GM19468 (cell line): Measurements from ENCODE around the gene KCNB1.

Experiments used
- ATAC-seq: cut with Tn5 transposase; IDR thresholded peaks from one replicate; pipeline ENCODE4 v1.9.1; 2021; ENCODE audit warnings: mild to moderate bottlenecking, moderate library complexity, moderate number of reproducible peaks; ENCODE audit not compliant: unreplicated experiment; ENCODE audit errors: extremely low read depth

Gene KCNB1

DNA sequence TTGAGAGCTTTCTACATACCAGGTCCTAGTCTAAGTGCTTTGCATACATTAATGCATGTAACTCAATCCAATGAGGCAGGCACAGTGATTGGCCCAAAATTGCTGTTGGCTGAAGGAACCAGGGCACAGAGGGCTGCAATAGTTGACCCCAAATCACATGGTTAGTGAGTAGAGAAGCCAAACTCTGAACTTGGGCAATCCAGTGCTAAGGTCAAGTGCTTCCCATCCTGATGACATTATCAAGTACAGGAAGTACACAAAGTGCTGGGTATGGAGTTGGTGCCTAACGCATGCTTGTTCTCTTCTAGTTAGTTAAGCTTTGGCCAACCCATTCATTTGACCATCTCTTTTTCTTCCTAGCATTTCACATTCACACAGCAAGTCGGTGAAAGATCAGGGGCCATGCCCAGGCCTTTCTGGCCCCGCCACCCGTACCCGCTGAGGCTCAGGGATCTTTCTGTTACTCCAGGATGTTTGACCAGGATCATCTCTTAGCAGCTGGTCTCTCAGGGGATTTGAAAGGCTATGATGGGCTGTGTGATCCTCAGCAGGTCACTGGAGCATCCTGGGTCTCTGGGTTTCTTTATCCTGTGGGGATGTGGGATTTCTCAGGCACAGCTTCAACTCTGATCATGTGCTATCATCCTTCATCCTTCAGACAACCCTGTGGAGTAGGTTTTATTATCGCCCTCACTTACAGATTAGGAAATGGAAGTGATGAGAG lies 7.0 kb downstream of the KCNB1 start:
- ATAC-seq, result no peak

DNA sequence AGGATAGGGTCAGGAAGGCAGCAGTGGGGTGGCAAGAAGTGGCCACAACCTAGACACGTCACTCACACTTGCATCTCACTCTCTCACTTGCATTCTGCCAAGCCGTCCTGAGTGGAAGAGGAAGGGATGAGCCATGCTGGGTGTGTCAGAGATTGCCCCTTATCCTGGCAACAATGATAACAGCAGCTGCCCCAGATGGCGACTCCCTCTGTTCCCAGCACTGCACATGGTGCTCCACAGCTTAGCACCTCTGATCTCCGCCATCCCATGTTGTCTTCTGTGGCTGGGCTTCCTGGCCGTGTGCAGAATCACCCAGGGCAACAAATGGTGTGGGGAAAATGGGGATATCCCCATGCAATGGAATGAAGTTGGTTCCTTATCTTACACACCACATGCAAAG lies 11.1 kb downstream of the KCNB1 start:
- ATAC-seq, result no peak

GRCh38 chr20:49470922-49471321 lies 11.5 kb downstream of the KCNB1 start:
- ATAC-seq, result no peak

- ATAC-seq, result no peak
Measured at GRCh38 chr20:49469060-49469459, 13.4 kb downstream of the KCNB1 start.

- ATAC-seq, result no peak
Measured at GRCh38 chr20:49468412-49468811, 14.1 kb downstream of the KCNB1 start.

- no peak for ATAC-seq
Measured at GRCh38 chr20:49466114-49466912, 16.2 kb downstream of the KCNB1 start.

DNA sequence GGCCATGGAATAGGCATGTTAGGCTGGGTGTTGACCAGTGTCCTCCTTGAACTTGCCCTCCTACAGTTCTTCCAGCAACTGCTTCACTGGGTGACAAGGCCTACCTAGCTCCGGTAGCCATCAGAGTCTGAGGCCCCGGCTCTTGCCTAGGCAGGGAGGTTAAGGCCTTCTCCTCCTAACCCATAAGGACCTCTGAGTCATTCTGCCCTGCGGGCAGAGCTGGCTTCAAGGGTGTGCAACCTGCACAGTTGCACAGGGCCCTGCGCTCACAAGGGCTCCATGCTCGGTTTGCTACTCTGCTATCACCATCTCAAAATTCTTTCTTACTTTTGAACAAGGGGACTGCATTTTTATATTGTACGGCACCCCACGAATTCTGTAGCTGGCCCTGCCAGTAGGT lies 17.9 kb downstream of the KCNB1 start:
- ATAC-seq, result no peak

DNA sequence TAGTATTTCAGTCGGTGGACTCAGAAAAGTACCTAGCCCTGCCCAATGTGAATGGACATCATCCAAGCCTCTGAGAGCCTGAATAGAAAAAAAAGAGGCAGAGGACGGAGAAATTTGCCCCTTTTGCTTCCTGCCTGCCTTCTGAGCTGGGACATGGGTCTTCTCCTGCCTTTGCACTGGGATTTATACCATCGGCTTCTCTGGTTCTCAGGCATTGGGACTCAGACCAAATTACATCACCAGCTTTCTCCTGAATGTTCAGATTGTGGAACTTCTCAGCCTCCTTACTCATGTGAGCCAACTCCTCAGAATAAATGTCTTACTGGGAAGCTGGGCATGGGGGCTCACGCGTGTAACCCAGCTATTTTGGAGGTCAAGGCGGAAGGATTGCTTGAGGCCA lies 19.8 kb downstream of the KCNB1 start:
- ATAC-seq, result no peak

DNA sequence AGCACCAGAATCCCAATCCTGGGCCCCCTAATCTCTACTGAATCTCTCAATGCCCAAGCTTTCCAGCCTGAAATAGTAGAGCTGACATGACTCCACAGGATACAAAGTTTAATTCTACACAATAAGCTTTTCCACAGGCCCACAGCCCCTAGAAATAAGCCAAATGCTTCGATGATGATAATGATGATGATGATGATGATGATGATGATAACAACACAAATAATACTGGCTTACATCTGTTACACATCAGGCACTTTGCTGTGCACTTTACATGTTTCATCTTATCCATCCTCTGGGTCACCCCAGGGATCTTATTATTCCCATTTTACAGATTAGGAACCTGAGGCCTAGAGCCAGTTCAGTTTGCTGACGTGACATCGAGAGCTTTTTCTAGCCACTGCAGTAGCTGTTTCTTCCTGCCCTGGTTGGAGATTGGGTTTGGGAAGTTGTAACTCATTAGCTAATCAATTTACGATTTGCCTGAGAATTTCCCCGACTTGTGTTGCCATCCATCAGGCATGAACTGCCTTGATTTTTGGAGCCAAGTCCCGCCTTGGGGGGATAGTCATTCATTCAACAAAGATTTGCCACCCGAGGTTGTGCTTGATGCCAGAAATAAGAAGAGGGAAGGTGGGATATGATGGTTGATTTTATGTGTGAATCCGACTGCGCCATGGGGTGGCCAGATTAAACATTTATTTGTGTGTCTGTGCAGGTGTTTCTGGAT lies 20.4 kb downstream of the KCNB1 start:
- ATAC-seq, result no peak

DNA sequence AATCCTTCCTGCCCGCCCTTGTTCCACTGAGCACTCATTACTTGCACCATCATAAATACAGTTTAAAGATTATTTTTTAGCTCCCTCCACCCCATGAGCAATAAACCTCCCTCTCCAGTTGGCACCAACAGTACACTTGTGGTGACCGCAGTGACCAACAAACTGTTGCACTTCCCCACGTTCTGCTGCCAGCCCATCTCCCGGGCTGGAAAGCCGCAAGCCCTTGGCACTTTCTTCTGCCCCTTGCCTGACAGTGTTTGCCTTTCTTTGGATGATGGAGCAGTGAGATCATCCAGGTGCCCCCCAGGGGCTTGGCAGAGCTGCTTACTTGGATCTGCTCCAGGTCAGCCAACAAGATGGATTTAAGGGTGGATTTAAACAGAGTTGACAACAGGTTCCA lies 21.6 kb downstream of the KCNB1 start:
- ATAC-seq, result no peak

GRCh38 chr20:49460131-49460530 lies 22.3 kb downstream of the KCNB1 start:
- ATAC-seq, result no peak

DNA sequence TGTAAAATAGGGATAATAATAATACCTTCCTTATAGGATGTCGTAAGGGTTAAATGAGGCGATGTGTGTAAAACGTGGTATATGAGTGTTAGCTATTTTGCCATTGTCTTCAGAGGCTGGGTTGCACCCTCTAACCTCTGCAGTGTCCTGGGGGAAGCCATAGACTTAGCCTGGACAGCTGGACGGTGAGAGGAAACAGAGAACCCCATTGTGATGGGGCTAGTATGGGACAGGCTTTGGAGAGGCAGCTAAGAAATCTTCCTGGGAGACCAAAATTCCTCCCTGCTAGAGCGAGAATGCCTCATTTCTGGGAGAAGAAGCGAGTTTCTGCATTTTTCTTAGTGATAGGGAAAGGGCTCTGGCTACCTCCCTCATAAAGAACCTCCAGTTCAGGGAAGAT lies 22.8 kb downstream of the KCNB1 start:
- ATAC-seq, result no peak

DNA sequence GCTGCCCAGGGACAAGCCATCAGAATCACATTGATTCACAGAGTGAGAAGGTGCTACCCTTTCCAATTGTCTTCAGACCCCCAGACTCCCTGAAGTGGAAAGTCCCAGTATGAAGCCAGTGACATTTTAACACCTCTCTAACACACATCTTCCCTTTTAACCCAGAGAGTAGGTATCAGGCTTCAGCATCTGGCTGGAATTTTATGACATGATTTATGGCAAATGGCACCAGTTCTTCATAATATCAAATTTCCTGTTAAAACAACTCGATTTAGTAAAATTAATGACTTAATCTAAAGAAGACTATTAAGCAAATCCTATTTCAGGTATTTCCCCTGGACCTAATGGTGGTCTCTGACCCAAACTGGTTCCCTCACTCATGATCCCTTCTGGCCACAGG lies 25.0 kb downstream of the KCNB1 start:
- no peak for ATAC-seq

DNA sequence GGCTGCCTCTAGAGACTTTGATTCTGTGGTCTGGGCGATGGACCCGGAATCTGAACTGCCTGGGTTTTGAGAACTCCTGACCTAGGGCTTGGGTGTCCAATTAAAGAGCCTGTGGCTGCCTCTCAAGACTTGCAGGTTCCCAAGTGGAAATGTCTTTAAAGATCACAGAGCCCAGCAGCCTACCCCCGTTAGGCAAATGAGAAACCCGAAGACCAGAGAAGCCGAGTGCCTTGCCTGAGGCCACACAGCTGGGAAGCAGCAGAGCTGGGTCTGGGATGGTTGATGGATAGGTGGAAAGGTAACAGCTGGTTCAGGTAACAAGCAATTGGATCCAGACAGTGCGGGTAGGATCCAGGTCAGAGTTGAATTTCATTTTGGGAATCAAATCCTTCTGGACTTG lies 25.8 kb downstream of the KCNB1 start:
- no peak for ATAC-seq

DNA sequence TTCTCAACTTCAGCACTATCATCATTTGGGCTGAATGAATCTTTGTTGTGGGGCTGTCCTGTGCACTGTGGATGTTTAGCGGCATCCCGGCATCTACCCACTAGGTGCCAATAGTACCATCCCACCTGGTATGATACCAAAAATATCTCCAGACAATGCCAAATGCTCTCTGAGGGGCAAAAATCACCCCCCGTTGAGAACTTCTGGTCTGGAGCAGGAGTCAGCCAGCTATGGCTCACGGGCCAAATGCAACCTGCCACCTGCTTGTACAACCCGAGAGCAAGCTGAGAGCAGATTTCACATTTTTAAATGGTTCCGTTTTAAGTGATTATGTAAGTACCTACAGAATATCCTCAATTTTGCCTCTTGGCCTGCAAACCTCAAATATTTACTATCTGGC lies 26.8 kb downstream of the KCNB1 start:
- no peak for ATAC-seq

DNA sequence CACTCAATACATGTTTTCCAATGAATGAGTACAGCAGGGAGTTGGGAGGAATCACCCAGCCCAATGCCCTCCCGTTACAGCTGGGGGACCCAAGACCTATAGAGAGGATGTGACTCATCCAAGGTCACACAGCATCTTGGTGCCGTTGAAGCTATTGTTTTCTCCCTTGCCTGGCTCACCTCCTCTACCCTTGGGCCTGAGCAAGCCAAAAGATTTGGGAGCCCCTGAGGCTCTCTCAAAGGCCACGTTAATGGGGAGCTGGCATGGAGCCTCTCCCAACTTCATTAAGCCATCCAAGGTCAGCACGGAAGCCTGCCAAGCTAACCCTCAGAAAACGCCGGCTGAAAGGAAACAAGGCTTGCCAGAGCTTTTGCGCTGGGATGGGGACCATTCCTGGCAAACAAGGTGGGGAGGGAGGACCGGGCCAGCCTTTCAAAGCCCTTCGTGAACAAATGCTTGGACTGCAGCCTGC lies 30.4 kb downstream of the KCNB1 start:
- no peak for ATAC-seq

DNA sequence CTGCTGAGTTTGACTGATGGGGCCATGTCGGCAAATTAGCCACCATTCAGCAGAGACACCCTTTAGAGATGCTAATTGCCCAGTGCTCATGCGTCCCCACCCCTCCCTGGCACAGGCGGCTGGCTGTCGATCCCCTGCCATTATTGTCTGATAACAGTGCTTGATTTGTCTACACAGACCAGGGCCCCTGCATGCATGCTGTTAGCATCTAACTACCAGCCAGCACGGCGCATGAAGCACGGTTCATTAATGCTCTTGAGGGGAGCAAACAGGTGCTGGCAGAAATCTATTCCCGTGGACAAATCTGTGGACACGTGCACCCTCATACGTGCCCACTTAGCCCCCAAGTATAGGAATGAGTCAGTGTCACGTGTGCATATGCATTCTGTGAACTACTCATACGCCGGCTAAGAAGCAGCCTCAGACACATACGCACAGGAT lies 32.2 kb downstream of the KCNB1 start:
- no peak for ATAC-seq

DNA sequence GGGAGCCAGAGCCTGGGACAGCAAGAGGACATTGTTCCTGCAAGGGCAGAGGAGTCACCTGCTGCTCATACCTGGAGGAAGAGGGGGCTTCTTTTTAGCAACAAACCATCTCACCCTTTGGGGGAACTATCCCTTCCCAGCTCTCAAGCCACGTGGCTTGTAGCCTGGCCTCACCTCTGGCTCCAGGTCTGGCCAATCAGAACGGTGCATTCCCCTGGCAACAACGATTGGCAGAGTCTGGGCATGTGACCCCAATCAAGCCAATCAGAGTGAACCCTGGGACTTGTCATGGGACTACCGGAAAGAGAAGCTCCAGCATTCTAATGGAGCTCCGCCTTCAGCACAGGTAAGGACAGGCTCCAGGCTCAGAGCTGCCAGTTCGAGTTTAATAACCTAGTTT lies 33.6 kb downstream of the KCNB1 start:
- ATAC-seq, result no peak

GRCh38 chr20:49447946-49448809 lies 34.3 kb downstream of the KCNB1 start:
- ATAC-seq, result no peak

DNA sequence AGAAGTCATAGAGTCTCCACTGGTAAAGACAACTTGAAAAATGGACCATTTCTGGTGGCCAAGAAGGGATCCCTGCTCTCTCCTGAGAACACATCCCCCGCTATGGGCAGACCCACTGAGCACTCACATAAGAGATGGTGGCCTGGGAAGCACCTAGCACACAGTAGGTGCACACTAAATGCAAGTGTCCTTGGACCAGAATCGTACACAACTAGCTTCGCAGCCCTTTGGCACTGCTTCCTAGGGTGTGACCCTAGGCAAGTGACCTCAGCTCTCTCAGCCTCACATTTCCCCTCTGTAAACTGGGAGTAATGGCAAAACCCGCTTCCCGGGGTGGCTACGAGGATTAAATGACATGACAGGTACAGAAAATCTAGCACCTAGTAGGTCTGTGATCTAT lies 35.1 kb downstream of the KCNB1 start:
- ATAC-seq, result no peak
